HL-60 (cell line): Measurements from ENCODE around the gene DIS3L.
A peak's percentile ranks its signal among the peaks of the same experiment; 100 is the strongest.

Experiments
- DNase-seq, 2 experiments: peaks; one replicate each; pipeline ENCODE4 v3.0.0-alpha.2; 2010 to 2020; ENCODE audit warnings: low read depth in 1 of 2, low spot score in 1 of 2
- H3K27ac ChIP-seq: fragments of 250-450 bp; sonication (Bioruptor Pico); replicated peaks from 2 replicates; pipeline ENCODE4 v1.5.1; 2020; ENCODE audit warnings: mild to moderate bottlenecking, moderate library complexity
- H3K27me3 ChIP-seq: fragments of 250-450 bp; sonication (Bioruptor Pico); 2 replicates; pipeline ENCODE4 v1.5.1; 2021; ENCODE audit warnings: mild to moderate bottlenecking, moderate library complexity; ENCODE audit not compliant: insufficient read depth, poor library complexity, severe bottlenecking
- H3K4me3 ChIP-seq: replicated peaks from 2 replicates; pipeline ENCODE4 v1.5.1; 2011; ENCODE audit warnings: mild to moderate bottlenecking, control low read depth, low read length; ENCODE audit not compliant: insufficient read depth
- CTCF ChIP-seq: IDR thresholded peaks from one replicate; pipeline ENCODE4 v1.5.1; 2011; ENCODE audit warnings: low read length, control low read depth, inconsistent platforms; ENCODE audit not compliant: insufficient read depth
- GABPA ChIP-seq: IDR thresholded peaks from 2 replicates; pipeline ENCODE4 v1.6.1; 2012; ENCODE audit warnings: low read depth
- POLR2AphosphoS5 ChIP-seq: IDR thresholded peaks from 2 replicates; pipeline ENCODE4 v1.6.1; 2012; ENCODE audit warnings: low read depth
- REST ChIP-seq: IDR thresholded peaks from 2 replicates; pipeline ENCODE4 v1.6.1; 2012; ENCODE audit warnings: low read depth; ENCODE audit not compliant: insufficient replicate concordance
- SPI1 ChIP-seq: IDR thresholded peaks from 2 replicates; pipeline ENCODE4 v1.6.1; 2012; ENCODE audit warnings: low read depth, mild to moderate bottlenecking, borderline replicate concordance

DIS3L gene

GRCh38 chr15:66251065-66251789 lies 42.1 kb upstream of the DIS3L start:
- TF ChIP-seq GABPA (no peak), CTCF (no peak), POLR2AphosphoS5 (no peak), SPI1 (no peak), REST (no peak)
- DNase-seq, result no peak
- no peak overlapping the region for H3K4me3 ChIP-seq
- H3K27me3 ChIP-seq, result peaks cover 68% of the 10 kb centered on the region
- no peak overlapping the region for H3K27ac ChIP-seq

GRCh38 chr15:66251790-66252684 lies 41.3 kb upstream of the DIS3L start:
- peak in 1 of 2 experiments; percentile 30 for DNase-seq
- peaks cover 71% of the 10 kb centered on the region for H3K27me3 ChIP-seq

DNA sequence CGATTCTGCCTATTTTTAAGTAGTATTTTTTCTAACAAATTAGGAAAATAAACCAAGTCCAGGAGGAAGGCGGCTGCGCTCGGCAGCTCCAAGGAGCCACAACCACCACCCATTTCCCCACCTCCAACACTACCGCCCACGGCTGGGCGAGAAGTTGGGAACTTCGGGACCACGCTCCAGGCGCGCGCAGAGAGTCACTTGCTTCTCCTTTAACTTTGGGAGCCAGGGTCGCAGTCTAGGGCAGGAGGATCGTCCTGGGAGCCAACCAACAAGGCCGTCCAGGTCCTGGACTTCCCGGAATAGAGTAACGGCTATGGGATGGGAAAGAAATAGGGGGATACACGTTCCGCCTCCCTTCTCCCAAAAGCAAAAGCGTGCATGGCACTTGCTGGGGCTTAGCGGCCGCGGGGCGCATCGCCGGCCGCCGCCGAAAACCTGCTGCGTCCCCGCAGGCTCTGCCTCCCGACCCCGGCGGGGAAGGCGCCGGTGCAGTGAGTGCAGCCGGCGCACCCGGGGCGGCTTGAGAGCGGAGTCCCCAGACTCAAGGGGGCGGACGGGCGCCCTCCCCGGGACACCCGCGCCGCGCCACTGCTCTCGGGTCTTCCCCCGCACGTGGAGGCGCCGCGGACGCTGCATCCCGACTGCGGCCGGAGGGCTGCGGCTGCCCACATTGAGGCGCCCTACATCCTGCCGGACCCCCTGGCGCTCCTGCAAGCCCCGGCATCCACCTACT lies 40.5 kb upstream of the DIS3L start:
- peak overlapping the region; percentile 28 for H3K4me3 ChIP-seq
- no peak for TF ChIP-seq POLR2AphosphoS5
- TF ChIP-seq REST, result no peak
- no peak for DNase-seq
- H3K27ac ChIP-seq, result no peak overlapping the region
- peaks cover 72% of the 10 kb centered on the region for H3K27me3 ChIP-seq

More at GRCh38 chr15:66251790-66252684, 41.3 kb upstream of the DIS3L start:
- Histone ChIP-seq H3K4me3 (peak overlapping the region; percentile 28), H3K27ac (no peak overlapping the region)
- peak; percentile 30 for TF ChIP-seq CTCF
- TF ChIP-seq GABPA, result no peak
- peak; percentile 34; the same call in 1 of the 2 replicates for TF ChIP-seq SPI1
